GM18499 (cell line): Measurements from ENCODE around the gene ASB7.

Experiments
- ATAC-seq: cut with Tn5 transposase; IDR thresholded peaks from one replicate; pipeline ENCODE4 v1.9.1; 2021; ENCODE audit warnings: moderate number of reproducible peaks; ENCODE audit not compliant: insufficient read depth, unreplicated experiment

ASB7 gene

DNA sequence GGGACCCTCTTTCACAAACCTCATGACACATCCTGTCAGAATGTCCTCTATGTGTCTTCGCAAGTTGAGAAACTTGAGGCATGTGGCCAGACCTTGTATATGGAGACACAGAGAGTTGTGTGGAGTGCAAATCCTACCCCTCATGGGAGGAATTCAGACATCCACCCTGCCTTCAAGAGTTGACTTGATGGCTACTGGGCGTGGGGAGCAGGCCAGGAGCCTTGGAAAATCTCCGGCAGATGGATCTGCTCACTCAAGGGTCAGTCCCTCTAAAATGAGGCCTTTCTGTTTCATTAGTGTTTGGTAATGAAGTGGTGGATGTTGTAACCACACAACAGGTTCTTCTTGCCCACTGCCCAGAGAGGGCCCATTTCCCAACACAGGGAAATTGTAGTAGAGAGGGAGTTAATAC lies 79.0 kb downstream of the ASB7 start:
- no peak for ATAC-seq

DNA sequence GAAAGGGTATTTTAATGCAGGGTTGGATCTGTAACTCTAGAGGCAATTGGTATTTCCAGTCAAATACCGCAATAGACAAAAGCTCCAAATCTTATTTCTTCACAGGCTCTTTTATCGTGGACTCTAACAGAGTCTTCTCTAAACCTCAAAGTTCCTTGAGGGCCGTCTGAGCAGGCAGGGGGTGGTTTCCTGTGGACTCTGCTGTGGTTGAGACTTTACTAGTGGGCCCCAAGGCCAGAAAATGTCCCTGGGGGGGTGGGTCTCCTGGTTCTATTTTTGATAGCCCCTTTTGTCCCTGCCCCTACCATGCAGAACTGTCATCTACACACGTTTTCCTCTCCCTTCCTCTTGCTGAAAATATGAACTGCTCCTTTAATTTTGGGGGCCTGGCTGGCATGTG lies 80.1 kb downstream of the ASB7 start:
- no peak for ATAC-seq

DNA sequence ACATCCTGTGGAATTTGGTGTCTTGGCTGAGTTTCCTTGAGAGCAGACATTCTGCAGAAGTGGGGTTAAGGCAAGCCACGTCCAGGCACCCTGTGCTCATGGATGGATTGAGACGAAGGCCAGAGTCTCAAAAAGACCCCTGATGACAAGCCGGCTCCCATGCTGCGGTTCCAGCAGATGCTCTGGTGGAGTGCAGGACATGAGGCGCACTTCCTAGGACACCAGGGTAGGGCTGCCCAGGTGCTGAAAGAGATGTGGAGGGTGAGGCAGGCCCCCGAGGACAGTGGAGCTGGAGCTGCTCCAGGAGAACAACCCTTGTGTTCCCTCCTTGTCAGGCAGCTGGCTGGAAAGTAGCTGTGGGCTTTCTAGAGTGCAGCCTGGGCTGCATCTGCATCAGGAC lies 81.0 kb downstream of the ASB7 start:
- ATAC-seq = no peak

DNA sequence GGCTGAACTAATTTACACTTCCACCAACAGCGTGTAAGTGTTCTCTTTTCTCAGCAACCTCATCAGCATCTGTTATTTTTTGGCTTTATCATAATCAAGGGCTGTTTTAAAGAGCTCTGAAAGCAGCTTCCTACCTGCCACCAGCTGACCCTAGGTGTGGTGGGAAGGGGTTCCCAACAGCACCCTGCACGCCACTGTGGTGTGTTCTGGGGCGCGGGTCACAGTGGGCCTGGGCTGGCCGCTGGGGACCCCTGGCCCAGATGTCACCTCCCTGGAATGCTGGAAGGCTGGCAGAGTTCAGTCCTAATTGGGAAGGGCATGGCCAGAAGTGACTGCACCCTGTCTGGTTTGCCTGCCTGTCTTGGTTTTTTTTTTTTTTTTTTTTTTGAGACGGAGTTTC lies 82.2 kb downstream of the ASB7 start:
- no peak for ATAC-seq

DNA sequence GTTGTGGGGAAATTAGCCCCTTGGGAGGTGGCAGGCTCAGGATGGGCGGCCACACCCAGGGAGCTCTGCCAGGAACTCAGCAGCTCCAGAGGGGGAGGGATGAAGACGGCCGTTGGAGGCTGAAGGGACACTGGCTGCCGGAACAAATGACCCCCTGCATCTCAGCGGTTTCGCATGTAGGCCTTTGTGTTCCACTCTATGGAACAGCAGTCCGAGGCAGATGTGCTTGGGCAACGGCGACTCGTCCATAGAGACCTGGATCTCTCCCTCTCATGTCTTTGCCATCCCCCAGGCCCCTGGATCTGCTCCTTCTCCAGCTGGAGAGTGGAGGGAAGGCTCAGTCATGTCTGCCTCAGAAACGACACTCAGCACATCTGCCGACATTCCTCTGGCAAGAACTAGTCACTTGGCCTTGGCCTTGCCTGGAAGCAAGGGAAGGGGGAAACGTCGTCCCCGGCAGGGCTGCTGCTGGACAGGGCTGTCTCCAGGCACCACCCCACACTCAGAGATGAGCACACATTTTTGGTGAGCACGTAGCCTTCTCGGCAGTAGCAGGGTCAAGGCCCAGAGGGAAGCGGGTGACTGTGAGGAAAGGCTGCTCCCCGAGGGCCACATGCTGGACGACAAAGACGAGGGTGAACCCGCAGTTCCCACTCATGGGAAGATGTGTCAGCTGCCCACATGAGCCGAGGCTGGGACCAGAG lies 83.8 kb downstream of the ASB7 start:
- ATAC-seq = no peak

DNA sequence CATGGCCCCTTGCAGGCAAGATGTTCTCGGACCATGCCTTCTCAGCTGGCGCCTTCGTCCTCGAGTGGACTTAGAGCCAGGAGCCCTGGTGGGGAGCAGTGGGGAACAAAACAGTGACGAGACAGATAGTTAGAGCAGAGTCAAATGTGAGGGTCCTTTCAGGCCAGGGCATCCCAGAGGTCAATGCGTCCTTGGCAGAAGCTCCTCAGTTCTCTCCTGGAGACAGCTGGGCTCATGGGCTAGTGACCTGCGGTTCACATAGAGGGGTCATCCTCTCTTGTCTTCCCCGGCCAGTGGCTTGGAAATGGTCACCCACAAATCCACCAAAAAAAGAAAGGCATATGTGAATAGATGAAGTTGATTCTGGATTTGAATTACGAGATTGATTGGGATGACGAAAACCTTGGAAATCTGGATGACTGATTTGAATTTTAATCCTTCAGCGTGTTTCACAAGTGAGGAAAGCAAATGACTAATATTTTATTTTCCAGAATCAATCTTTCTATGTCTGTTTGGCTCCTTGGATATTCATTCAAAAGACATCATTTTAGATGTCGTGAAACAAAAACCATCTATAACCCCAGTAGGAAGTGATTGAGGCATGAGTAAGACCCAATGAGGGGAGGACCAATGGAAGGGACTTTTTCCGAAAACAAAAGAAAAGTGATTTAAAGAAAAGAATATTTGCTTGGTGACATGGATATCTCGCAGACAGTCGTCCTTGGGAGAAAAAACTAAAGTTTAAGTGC lies 84.5 kb downstream of the ASB7 start:
- no peak for ATAC-seq

DNA sequence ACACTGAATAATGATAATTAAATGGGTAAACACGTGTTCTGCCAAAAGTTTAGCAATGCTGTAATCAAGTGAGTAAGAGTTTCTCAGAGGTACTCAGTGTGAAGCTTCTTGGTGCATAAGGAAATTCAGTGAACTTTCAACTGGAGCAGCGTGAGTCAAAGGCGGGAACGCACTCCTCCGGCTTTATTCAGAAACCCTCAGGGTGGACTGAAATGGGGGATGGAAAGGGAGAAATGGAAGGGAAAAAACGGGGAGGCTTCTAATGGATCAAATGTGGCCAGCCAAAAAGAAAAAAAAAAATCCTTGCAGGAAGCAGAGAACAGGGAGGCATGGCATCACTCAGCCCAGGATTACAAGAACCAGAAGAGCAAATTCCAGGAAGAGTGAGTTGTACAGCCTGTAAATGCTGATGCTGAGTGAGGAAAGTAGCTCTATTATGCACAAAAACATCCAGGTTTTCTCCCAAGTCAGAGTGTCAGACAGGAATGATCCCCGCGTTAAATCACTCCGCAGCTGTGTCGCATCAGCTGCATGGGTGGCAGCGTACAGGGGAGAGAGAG lies 85.3 kb downstream of the ASB7 start:
- no peak for ATAC-seq

DNA sequence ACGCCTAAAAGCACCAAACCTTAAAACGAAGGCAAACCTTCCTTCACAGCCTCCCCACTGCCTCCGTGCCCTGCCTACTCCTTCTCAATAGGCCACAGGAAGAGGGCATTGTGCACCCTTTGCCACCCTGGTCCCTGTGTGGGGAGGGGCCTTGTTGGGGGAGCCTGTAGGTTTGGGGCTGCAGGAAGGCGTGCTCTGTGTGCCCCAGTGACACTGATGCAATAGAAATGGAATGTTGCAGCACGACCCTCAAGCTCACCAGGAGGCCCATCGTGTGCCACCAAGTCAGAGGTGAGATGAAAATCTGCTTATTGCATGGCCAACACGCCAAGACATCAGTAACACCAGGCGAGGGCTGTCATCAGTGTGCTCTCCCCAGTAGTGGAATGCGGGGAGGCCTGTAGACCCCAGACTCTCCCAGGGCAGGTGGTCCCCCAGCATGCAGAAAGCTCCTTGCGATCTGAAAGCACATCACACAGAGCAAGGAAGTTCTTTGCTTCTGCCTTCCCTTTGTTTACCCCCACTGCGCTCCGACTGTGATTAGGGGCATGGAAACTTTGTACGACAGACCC lies 86.2 kb downstream of the ASB7 start:
- ATAC-seq = no peak

DNA sequence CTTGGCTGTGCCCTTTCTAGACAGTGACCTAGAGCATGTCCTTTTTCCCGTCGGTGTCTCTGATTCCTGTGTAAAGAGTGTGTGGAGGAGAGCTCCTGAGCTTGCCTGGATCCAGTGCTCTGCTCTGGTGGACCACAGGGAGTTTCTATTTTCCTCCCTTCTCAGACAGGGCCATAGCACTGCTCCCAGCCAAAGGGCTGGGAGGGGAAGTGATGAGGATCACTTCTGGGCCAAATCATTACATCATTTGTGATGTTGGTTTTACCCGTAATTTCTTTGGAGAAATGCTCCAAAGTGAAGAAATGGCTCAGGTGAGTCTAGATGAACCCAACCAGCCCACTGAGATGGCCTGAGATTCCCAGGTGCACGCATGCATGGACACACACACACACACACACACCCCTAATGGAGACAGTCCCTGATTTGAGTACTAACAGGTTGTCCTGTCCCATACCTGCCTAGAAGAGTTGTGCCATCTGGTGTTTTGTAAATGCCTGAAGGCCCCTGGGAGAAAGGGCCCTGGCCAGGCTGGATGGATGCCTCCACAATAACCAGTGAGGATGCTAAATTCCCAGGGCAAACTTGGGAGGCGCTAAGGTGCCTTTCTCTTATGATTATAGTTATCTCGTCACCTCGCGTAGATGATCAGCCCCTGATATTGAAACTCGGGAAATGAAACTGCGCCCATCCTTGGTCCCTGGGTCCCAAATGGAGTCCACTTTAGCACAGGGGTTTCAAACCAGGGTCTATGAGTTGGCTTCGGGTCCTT lies 86.9 kb downstream of the ASB7 start:
- no peak for ATAC-seq

DNA sequence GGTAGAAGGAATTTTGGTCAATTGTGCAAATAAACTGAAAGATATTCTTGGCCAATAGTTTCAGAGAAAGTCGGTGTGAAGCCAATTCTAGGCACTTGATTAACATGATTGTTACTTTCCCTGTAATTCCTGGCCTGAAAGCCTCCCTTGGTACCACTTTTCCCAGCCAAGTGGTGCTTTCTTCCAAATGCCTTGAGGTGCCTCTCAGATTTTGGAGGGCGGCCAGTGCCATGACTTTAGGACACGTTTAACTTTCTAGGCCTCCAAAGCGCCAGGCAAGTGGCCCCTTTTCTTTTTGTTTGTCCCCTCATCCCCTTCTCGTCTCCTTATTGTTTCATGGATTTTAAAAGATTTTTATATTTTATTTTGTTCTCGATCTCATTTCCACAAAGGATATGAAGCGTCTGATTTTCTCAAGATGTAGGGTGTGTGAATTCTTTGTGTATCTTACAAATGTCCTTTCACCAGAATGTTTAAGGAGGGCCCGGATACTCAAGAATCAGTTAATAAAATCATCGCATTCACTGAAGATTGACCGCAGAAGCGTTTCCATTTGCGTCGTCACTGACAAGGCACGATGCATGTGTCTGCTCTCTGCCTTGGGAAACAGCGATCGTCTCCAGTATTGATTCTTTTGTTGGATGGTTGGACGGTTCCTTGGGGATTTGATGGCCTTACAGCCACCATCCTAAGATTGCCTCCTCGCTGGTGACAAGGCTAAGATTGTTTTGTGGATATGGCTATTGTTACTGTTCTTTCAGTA lies 87.8 kb downstream of the ASB7 start:
- no peak for ATAC-seq

DNA sequence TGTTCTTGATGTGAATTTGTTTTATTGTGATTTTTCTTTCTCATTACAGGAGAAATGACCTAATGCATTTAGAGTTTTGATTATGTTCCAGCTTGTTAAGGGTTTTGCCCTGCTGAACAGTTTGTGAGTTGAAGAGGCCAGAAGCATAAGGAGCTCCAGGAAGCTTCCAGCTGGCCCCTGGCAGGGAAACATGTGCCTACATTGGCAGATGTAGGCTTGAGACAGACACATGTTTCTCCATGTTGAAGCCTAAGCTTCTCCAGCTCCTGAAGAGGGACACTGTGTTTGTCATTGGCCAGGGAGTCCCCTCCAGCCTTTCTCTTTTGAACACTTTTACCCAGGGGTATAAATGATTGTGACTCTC lies 88.4 kb downstream of the ASB7 start:
- no peak for ATAC-seq

DNA sequence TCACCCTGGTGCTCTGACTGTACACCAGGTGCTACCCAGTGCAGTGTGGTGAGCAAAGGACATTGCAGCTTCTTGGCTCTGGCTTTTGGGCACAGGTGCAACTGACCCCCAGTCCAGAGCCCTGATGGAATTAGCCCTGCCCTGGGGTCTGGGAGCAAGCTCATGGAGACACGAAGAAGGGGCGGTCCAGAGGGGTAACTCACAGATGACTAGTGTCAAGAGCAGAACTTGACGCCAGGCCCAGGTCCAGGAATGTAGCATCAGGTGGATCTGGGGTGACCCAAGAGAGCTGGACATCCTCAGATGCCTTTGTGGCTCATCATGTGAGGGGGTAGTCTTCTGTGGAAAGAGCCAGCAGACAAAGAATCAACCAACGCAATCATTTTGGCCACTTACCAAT lies 88.9 kb downstream of the ASB7 start:
- no peak for ATAC-seq

DNA sequence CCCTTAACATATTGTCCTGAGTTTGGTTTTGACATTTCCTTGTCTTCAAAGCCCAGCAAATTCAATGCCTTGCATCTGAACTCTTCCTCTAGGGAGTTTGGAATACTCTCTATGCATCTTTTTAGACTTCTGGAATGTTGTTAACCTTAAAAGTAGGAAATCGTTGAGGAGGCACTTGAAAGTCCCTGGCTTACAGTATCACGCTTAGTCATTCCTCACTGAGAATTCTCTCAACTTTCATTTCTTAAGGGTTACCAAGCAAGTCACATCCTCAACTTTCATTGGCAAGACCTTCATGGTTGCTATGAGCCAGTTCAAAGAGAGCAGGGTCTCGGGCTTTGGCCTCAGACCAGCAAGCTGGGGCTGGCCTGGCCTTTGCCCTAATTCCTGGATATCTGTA lies 89.9 kb downstream of the ASB7 start:
- no peak for ATAC-seq

DNA sequence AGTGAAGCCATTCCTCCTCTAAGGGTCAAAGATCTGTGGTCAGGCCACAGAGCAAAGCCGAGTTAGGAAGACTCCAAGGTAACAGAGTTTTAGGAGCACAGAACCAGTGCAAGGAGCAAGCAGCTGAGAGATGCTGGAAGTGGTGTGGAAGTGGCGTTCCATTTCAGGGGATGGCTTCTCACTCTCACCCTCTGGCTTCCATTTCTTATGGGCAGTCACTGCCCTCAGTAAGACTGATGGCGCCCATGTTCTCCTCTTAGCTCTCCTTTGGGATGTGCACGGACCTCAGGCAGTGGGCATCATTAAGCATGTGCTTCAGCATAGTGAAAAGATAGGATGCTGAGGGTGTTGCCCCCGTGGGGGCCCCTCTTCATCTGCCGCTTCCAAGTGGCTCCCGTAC lies 90.3 kb downstream of the ASB7 start:
- no peak for ATAC-seq

DNA sequence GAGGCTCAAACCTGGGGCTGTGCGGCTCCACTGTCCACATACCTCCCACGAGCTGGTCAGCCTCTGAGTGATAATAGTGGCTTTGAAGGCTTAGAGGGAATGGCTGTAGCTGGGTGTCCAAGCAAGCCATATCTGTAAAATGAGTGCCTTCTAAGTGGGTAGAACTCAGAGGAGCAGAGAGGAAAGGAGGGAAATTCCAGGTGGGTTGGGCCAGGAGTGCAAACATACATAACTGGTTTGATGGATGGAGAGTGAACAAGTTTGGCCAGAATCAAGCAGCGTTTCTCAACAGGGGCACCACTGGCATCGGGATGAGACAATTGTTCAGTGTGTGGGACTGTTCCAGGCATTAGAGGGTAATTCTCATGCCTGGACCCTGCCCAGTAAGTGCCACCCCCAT lies 91.1 kb downstream of the ASB7 start:
- no peak for ATAC-seq

DNA sequence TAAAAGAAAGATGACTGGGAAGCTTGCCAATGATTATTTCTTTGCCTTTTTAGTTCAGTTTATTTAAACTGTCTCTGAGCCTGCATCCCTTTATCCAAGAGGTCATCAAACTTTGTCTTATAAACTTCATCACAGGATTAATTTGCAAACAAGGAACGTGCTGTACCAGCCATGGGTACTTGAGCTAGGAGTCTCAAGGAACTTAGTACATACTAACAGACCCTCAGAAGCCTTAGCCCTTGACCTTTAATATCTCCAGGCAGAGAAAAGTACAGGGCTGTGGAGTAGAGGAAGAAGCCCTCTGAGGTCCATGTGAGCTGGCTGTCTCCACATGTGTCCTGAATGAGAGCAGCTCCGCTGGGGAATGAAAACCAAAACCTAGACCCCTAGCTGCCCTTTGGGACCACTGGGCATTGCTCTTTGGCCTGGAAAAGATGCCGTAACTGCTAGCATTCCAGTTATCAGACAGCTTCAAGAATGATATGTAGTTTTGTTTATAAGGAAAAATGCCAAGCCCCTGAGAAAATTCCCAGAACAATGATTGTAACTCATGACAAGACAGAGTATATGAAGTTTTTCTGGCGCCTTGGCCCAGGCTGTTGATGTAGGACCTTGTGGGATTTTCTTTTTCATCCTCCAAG lies 92.1 kb downstream of the ASB7 start:
- ATAC-seq = no peak

DNA sequence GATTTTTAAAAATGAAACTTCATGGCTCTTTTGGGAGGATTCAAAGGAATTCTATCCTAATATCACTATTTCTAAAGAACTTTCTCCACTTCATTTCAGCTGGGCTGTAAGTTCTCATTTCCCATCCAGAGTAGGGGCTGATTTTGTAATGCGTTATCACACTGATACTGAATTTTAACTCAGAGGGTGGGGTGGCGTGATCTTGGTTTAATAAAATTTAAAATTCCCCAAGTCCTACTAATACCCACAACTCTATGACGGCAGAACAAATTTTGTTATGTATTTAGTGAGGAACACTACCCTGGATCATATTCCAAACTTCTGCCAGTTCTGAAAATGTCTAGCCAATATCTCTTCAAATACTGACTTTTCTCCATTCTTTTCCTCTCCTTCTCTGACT lies 92.7 kb downstream of the ASB7 start:
- no peak for ATAC-seq

DNA sequence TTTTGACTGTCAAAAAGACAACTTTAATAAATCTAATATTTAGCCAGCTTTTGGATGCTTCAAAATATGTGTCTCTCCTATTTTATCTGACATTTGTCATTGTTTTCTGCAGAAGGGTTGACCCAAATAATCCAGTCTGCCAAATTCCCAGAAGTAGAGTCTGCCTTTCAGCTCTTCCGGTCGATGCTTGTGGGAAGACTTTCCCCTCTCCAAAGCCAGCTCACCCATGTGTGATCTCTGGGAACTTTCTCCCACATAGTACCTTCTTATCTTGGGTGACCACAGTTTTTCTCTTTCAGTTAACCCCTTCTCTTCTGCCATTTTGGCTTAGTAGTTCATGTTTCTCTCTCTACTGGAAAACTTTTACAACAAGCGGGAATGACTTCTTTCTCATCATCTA lies 94.1 kb downstream of the ASB7 start:
- ATAC-seq = no peak
